Measurements from ENCODE around the gene MYO7A.

Gene MYO7A

GRCh38 chr11:77081976-77082836, 45.8 kb upstream of the MYO7A start:
- no peaks in the 10 kb centered on the region for H3K9me3 ChIP-seq (ENCODE audit: control insufficient read depth, low read length)
- no peak overlapping the region for H3K4me3 ChIP-seq (ENCODE audit: low read depth, low read length)
- H3K36me3 ChIP-seq (ENCODE audit: control insufficient read depth, insufficient read depth, low read length): no peaks in the 10 kb centered on the region

GRCh38 chr11:77082838-77083565, 45.0 kb upstream of the MYO7A start:
- Histone ChIP-seq H3K4me2 (ENCODE audit: low read length) (no peak overlapping the region), H3K27me3 (ENCODE audit: control insufficient read depth, insufficient read depth, low read length) (no peaks in the 10 kb centered on the region), H3K27ac (no peak overlapping the region), H3K79me2 (no peaks in the 10 kb centered on the region), H3K9me3 (ENCODE audit: control insufficient read depth, low read length) (no peaks in the 10 kb centered on the region), H2AFZ (no peak overlapping the region), H3K4me1 (no peaks in the 10 kb centered on the region), H3K9ac (no peak overlapping the region), H3K36me3 (ENCODE audit: control insufficient read depth, insufficient read depth, low read length) (no peaks in the 10 kb centered on the region), H3K4me3 (ENCODE audit: low read depth, low read length) (no peak overlapping the region)
- no peak for TF ChIP-seq CTCF (IDR thresholded peaks at IDR 0.05)

More at GRCh38 chr11:77081976-77082836, 45.8 kb upstream of the MYO7A start:
- H2AFZ ChIP-seq: no peak overlapping the region
- no peaks in the 10 kb centered on the region for H3K4me1 ChIP-seq
- H3K27me3 ChIP-seq (ENCODE audit: control insufficient read depth, insufficient read depth, low read length): no peaks in the 10 kb centered on the region
- H3K9ac ChIP-seq: no peak overlapping the region
- no peak overlapping the region for H3K27ac ChIP-seq
- TF ChIP-seq CTCF (IDR thresholded peaks at IDR 0.05): no peak
- H3K79me2 ChIP-seq: no peaks in the 10 kb centered on the region
- no peak overlapping the region for H3K4me2 ChIP-seq (ENCODE audit: low read length)

- no peak for TF ChIP-seq CTCF (IDR thresholded peaks at IDR 0.05)
- Histone ChIP-seq H3K4me2 (ENCODE audit: low read length) (no peak overlapping the region), H3K4me3 (ENCODE audit: low read depth, low read length) (no peak overlapping the region), H3K27me3 (ENCODE audit: control insufficient read depth, insufficient read depth, low read length) (no peaks in the 10 kb centered on the region), H3K36me3 (ENCODE audit: control insufficient read depth, insufficient read depth, low read length) (no peaks in the 10 kb centered on the region), H3K79me2 (no peaks in the 10 kb centered on the region), H2AFZ (no peak overlapping the region), H3K9me3 (ENCODE audit: control insufficient read depth, low read length) (no peaks in the 10 kb centered on the region), H3K4me1 (no peaks in the 10 kb centered on the region), H3K9ac (no peak overlapping the region), H3K27ac (no peak overlapping the region)
These were observed 44.3 kb upstream of the MYO7A start for GRCh38 chr11:77083566-77084245.

GRCh38 chr11:77084581-77085191, 43.4 kb upstream of the MYO7A start:
- H3K9ac ChIP-seq: no peak overlapping the region
- no peak overlapping the region for H3K4me2 ChIP-seq (ENCODE audit: low read length)
- no peaks in the 10 kb centered on the region for H3K27me3 ChIP-seq (ENCODE audit: control insufficient read depth, insufficient read depth, low read length)
- no peak overlapping the region for H2AFZ ChIP-seq
- no peak overlapping the region for H3K27ac ChIP-seq
- no peaks in the 10 kb centered on the region for H3K79me2 ChIP-seq
- H3K4me3 ChIP-seq (ENCODE audit: low read depth, low read length): no peak overlapping the region
- no peaks in the 10 kb centered on the region for H3K4me1 ChIP-seq
- no peaks in the 10 kb centered on the region for H3K36me3 ChIP-seq (ENCODE audit: control insufficient read depth, insufficient read depth, low read length)
- no peaks in the 10 kb centered on the region for H3K9me3 ChIP-seq (ENCODE audit: control insufficient read depth, low read length)
- TF ChIP-seq CTCF (IDR thresholded peaks at IDR 0.05): no peak

All from parathyroid adenoma (tissue), 2 donors.